GM23248 (cell line): ENCODE data around the gene GRIP2.

Experiments used
- EZH2 ChIP-seq: fragments of 200-600 bp; sonication (generic); IDR thresholded peaks from 2 replicates; pipeline ENCODE4 v1.6.1; 2018; ENCODE audit warnings: antibody characterized with exemption, mild to moderate bottlenecking; ENCODE audit not compliant: insufficient read depth, poor library complexity, severe bottlenecking
- EZH2phosphoT487 ChIP-seq: fragments of 200-600 bp; sonication (generic); IDR thresholded peaks from 2 replicates; pipeline ENCODE4 v1.6.1; 2018; ENCODE audit warnings: antibody characterized with exemption, moderate library complexity, mild to moderate bottlenecking, low read depth; ENCODE audit not compliant: insufficient read depth

DNA sequence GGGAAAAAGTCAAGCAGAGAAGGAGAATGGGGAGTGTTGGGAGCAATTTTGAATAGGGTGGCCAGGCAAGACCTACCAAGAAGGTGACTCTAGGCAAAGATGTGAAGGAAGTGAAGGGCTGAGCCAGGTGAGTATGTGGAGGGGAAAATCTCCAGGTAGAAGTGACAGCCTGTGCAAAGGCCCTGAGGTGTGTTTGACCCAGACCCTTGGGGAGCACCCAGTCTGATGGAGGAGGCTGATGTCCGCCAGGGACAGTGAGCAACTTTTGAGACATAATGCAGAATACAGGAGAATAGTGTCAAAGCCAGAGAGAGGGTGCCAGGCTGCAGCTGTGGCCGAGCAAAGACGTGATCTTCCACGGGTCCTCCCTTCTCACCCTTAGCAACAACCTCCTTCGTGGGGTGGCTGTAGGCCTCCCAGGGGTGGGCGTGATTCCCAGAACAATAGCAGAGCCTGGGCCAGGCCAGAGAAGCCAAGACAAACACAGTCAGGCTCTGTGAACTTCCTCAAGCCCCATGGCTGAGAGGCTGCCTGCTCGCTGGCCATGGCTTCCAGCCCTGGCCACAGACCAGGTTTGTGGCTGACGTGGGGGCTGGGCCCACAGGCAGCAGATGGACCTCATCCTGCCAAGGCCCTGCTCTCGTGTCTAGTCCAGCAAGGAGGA, 79.7 kb downstream of the GRIP2 start:
- no peak for TF ChIP-seq EZH2
- no peak for TF ChIP-seq EZH2phosphoT487
